Measurements from ENCODE around the gene TPD52L1. TPM values are rescaled to one million over a fixed set of nuclear protein-coding genes. Genes with fewer than 3 reads are reported as not detected.

TPD52L1 gene
- total and polyA plus RNA-seq, 10 of the 15 experiments (the other 5 are each of a cell fraction or from before 2014, with no cell fraction given) = 0.03 to 2.6 (median 0.16) TPM; not detected in 3

DNA sequence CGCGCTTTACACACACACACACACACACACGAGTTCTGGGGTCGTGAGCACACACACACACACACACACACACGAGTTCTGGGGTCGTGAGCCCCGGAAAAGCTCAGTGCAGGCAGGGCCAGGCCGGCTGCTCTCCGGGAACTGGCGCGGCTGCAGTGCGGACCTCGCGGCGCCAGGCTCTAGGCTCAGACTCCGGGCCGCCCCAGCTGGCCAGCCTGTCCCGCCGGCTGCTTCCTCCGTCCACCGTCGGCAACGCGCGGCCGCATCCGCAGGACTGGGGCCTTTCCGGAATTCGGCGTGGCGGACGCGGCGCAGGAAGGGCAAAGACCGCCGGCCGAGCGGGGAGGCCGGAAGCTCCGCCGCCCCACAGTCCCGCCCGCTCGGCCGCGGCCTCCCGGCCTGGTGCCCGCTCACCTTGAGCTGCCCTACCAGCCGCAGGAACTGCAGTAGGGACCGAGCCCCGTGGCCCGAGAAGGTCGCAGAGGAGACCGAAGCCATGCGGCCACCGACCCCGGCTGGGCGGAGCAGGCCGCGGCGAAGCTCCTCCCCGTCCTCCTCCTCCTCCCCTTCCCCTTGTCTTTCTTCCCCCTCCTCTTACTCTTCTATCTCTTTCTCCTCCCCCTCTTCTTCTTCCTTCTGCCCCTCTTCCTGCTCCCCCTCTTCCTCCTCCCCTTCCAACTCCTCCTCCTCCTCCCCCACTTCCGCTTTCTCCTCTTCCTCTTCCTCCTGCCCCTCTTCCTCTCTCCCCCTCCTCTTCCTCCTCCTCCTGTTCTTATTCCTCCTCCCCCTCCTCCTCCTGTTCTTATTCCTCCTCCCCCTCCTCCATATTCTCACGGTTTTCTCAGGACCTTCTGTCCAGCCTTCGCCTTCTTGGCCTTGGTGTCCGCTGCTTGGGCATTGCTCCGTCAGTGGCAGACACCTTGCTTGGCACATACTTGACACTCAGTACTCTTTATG lies 148.1 kb downstream of the TPD52L1 start, which contains the start of gene HDDC2 (continued):
- TF ChIP-seq, protein P1, sequence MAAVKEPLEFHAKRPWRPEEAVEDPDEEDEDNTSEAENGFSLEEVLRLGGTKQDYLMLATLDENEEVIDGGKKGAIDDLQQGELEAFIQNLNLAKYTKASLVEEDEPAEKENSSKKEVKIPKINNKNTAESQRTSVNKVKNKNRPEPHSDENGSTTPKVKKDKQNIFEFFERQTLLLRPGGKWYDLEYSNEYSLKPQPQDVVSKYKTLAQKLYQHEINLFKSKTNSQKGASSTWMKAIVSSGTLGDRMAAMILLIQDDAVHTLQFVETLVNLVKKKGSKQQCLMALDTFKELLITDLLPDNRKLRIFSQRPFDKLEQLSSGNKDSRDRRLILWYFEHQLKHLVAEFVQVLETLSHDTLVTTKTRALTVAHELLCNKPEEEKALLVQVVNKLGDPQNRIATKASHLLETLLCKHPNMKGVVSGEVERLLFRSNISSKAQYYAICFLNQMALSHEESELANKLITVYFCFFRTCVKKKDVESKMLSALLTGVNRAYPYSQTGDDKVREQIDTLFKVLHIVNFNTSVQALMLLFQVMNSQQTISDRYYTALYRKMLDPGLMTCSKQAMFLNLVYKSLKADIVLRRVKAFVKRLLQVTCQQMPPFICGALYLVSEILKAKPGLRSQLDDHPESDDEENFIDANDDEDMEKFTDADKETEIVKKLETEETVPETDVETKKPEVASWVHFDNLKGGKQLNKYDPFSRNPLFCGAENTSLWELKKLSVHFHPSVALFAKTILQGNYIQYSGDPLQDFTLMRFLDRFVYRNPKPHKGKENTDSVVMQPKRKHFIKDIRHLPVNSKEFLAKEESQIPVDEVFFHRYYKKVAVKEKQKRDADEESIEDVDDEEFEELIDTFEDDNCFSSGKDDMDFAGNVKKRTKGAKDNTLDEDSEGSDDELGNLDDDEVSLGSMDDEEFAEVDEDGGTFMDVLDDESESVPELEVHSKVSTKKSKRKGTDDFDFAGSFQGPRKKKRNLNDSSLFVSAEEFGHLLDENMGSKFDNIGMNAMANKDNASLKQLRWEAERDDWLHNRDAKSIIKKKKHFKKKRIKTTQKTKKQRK (IDR thresholded peaks at IDR 0.05; ENCODE audit: low read depth, low read length) = no peak
- peak; percentile 71; the same call in 1 of the 2 replicates for TF ChIP-seq NBN (IDR thresholded peaks at IDR 0.05)

DNA sequence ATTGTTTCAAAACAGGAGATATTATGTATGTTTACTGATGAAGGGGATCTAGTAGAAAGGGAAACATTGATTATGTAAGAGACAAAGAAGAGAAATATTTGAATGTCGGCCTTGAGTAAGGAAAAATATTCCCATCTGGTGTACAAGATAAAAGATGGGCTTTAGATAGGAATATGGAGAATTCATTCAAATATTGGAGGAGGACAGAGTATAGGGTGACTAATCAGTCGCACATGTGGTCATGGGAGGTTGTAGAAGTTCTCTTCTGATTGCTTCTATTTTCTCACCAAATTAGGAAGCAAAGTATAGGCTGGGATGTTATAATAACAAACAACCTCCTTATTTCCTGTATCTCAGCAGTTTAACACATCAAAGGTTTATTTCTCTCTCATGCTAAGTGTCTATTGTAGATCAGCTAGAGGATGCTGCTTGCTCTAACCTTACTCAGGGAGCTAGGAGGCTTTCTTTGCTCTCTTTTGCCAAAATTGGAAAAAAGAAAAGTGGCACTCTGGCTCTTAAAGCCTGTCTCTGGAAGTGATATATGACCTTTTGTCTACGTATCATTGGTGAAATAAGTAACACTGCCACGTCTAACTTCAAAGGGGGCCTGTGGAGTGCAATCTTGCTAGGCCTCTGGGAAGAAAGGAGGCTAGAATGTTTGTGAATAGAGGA lies 149.4 kb downstream of the TPD52L1 start:
- no peak overlapping the region for H3K4me3 ChIP-seq
- ChIA-PET SMC1A (ENCODE audit: uncharacterized antibody, unreplicated experiment) (interaction anchor here (2.5 kb wide), 1 partner anchor 451 kb away, joined by 7 read pairs; no protein-coding TSS in a partner anchor), CTCF (interaction anchor here (1.2 to 1.6 kb wide), 2 partner anchors 444 to 671 kb away, joined by 4 to 5 read pairs; no protein-coding TSS in a partner anchor), POLR2A (no interaction called here), RAD21 (ENCODE audit: unreplicated experiment) (interaction anchor here (1.3 kb wide), 1 partner anchor 13 kb away, joined by 4 read pairs; no protein-coding TSS in a partner anchor)
- ATAC-seq (no peak), FAIRE-seq (no peak), DNase-seq (ENCODE audit: low read depth, low spot score) (no peak)
- 98% methylated on average over 4 of the region's 4 CpGs for WGBS (ENCODE audit: insufficient coverage, insufficient replicate concordance, low lambda C conversion rate, missing lambda C conversion rate)
- peaks cover 0 to 4% of the 10 kb centered on the region in 2 experiments; a peak in 1 of 4 replicates for H3K36me3 ChIP-seq (ENCODE audit: control insufficient read depth in 2 of 2, insufficient read depth in 2 of 2, low read length in 1 of 2)
- BruUV-seq (replicated peaks) = no TSS peak
- H2AFZ ChIP-seq (ENCODE audit: control insufficient read depth, low read depth, low read length) = peak overlapping the region; percentile 9; the same call in 1 of the 2 replicates
- no peaks in the 10 kb centered on the region for H3K4me1 ChIP-seq (ENCODE audit: control insufficient read depth, insufficient read depth, low read length)
- H3K79me2 ChIP-seq (ENCODE audit: control insufficient read depth, insufficient read depth, low read length) = peaks cover 23% of the 10 kb centered on the region
- H3K9me3 ChIP-seq (replicated peaks; ENCODE audit: control insufficient read depth, insufficient read depth, low read length) = no peaks in the 10 kb centered on the region
- H3K27ac ChIP-seq (ENCODE audit: control insufficient read depth, insufficient read depth) = no peak overlapping the region
- no peak overlapping the region for H3K9ac ChIP-seq (ENCODE audit: control insufficient read depth, insufficient read depth, low read length)
- no peaks in the 10 kb centered on the region for H4K20me1 ChIP-seq (ENCODE audit: control insufficient read depth, insufficient read depth)
- peaks cover 0 to 3% of the 10 kb centered on the region in 2 experiments; a peak in 1 of 4 replicates for H3K27me3 ChIP-seq (replicated peaks in 1 of 2; ENCODE audit: control insufficient read depth in 2 of 2, insufficient read depth in 2 of 2, low read length in 1 of 2)
- intact Hi-C loops (cut with micrococcal nuclease; ENCODE audit: unreplicated experiment) (loop anchor here (10.0 kb wide), 1 partner anchor 428 kb away; no protein-coding TSS in a partner anchor), in situ Hi-C loops (cut with MboI) (no loop called here)
- no peak overlapping the region for H3K4me2 ChIP-seq (ENCODE audit: control insufficient read depth, insufficient read depth)
- TF ChIP-seq EP300 (IDR thresholded peaks at IDR 0.05; ENCODE audit: borderline replicate concordance in 1 of 2, control insufficient read depth in 1 of 2, low read depth in 2 of 2, low read length in 2 of 2) (no peak), GATAD2B (conservative IDR thresholded peaks at IDR 0.05; ENCODE audit: low read depth) (no peak)
- TF ChIP-seq, protein P2, sequence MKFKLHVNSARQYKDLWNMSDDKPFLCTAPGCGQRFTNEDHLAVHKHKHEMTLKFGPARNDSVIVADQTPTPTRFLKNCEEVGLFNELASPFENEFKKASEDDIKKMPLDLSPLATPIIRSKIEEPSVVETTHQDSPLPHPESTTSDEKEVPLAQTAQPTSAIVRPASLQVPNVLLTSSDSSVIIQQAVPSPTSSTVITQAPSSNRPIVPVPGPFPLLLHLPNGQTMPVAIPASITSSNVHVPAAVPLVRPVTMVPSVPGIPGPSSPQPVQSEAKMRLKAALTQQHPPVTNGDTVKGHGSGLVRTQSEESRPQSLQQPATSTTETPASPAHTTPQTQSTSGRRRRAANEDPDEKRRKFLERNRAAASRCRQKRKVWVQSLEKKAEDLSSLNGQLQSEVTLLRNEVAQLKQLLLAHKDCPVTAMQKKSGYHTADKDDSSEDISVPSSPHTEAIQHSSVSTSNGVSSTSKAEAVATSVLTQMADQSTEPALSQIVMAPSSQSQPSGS (IDR thresholded peaks at IDR 0.05; ENCODE audit: low read length) = no peak
- TF ChIP-seq, protein P3, sequence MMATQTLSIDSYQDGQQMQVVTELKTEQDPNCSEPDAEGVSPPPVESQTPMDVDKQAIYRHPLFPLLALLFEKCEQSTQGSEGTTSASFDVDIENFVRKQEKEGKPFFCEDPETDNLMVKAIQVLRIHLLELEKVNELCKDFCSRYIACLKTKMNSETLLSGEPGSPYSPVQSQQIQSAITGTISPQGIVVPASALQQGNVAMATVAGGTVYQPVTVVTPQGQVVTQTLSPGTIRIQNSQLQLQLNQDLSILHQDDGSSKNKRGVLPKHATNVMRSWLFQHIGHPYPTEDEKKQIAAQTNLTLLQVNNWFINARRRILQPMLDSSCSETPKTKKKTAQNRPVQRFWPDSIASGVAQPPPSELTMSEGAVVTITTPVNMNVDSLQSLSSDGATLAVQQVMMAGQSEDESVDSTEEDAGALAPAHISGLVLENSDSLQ (IDR thresholded peaks at IDR 0.05) = no peak

All from GM12878 (cell line).